HTR-8/SVneo (cell line): ENCODE data around the gene BEST4.
"Not testable (repeated sequence)": the region's sequence is repeated elsewhere in the genome, so short reads cannot be mapped to it uniquely, and the experiment has no call there.

Experiments used
- DNase-seq: peaks from one replicate; pipeline ENCODE4 v3.0.0; 2011; ENCODE audit warnings: low spot score, mixed read lengths; ENCODE audit not compliant: insufficient read length
- FAIRE-seq: peaks from 2 replicates; lab custom pipeline; 2011; peaks lifted over from hg19 to GRCh38; lab: Jason Lieb, UNC

Gene BEST4

GRCh38 chr1:44820328-44821239 is 32.6 kb upstream of the BEST4 start:
- FAIRE-seq = peak; percentile 26
- no peak for DNase-seq

DNA sequence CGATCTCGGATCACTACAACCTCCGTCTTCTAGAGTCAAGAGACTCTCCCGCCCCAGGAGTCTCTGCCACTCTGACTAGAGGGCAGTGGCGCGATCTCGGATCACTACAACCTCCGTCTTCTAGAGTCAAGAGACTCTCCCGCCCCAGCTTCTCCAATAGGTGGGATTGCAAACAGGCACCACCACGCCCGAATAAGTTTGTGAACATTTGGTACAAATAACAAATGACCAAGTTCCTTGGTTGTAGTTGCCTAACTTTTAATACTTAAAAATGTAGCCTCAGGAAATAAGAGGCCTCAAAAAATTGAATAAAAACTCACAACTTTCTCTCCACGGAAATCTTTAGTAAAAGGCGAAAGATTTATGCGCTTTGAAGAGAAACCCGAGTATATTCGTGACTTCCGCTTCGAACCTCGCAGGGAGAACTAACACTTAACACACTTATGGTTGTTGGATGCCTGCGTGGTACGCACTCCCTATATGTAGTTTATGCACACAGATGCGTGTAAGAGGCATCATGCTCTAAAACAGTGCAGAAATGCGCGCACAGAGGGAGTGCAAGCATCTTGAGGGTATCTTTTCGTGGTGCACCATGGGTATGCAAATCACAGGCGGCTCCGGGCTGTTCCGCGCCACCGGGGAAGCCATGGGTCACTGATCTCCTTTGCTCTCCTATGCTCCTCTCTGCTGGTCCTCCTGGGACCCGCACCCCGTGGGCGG is 31.8 kb upstream of the BEST4 start:
- DNase-seq = peak; percentile 70
- FAIRE-seq = peak; percentile 57

DNA sequence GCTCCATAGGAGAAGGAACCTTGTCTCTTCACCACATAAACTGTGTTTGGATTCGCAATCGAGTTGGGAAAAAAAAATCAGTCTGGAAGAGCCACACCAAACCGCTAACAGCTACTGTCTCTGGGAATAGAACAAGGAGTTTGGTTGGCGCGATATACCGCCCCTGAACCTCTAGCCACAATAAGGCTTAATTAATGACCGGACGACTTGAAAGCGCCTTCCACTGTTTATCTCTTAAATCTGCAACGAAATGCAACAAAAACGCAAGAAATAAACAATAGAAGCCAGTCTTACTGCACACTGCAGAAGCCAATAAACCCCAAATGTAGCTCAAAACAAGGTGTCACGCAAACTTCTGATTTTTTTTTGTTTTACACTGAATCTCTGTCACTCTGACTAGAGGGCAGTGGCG is 31.2 kb upstream of the BEST4 start:
- no peak for FAIRE-seq
- DNase-seq = no peak

GRCh38 chr1:44817771-44818495 is 30.0 kb upstream of the BEST4 start:
- FAIRE-seq (no peak), DNase-seq (no peak)

GRCh38 chr1:44817307-44817706 is 29.3 kb upstream of the BEST4 start:
- no peak for DNase-seq
- FAIRE-seq = no peak

DNA sequence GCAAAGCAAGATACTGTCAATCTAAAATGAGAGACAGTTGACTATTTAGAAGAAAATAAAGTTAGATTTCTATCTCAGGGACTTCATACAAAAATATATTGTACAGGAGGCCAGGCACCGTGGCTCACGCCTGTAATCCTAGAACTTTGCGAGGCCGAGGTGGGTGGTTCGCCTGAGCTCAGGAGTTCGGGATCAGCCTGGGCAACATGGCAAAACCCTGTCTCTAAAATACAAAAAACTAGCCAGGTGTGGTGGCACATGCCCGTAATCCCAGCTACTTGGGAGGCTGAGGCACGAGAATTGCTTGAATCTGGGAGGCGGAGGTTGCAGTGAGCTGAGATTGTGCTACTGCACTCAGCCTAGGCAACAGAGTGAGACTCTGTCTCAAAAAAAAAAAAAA is 28.0 kb upstream of the BEST4 start:
- not testable (repeated sequence) for FAIRE-seq, DNase-seq

DNA sequence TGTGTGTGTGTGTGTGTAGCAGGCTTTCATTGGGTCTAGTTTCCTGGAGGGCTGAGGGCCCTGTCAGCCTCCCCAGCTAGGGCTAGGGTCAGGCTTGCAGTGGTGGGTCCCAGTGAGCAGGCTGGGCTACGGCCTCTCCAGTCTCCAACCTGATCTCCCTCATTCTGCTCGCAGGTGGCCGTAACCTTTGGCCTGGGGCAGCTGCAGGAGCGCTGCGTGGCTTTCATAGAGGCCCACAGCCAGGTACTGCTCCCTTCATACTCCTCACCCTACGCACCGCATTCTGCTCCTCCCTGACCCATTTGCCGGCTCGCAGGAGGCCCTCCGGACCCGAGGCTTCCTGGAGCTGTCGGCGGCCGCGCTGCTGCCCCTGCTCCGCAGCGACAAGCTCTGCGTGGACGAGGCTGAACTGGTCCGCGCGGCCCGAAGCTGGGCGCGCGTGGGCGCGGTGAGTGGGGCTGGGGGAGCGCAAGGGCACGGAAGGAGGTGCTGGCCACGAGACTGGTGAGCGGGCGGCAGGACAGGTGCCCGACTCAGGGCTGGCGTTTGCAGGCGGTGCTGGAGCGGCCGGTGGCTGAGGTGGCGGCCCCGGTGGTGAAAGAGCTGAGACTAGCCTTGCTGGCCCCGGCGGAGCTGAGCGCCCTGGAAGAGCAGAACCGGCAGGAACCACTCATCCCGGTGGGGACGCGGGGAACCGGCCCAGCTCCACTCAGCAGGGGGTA is 25.0 kb upstream of the BEST4 start:
- FAIRE-seq = no peak

DNA sequence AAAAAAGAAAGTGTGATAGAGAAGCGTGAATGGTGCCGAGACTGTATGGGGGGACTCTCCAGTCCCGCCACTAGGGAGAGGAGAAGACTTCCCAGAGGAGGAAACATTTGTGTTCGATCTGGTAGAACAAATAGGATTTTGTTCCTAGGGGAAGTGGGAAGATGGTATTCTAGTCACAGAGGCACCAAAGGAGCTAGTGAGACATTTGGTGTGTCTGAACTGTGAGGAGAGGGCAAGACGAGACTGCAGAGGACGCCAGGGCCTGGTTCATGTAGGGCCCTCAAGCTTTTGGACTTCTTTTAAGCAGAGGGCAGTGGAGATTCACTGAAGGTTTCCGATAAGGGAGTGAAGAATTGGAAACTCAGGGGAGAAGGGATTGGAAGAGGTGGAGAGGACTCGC is 23.3 kb upstream of the BEST4 start:
- FAIRE-seq (no peak), DNase-seq (no peak)

More for the DNA sequence above, 25.0 kb upstream of the BEST4 start:
- DNase-seq = no peak

GRCh38 chr1:44810762-44811105 is 22.8 kb upstream of the BEST4 start:
- FAIRE-seq, DNase-seq: not testable (repeated sequence)

- FAIRE-seq (no peak), DNase-seq (no peak)
Measured at GRCh38 chr1:44810101-44810761, 22.3 kb upstream of the BEST4 start.

GRCh38 chr1:44808938-44809917 is 21.3 kb upstream of the BEST4 start:
- no peak for FAIRE-seq
- no peak for DNase-seq

GRCh38 chr1:44808063-44808937 is 20.3 kb upstream of the BEST4 start, which contains the start of gene BTBD19:
BTBD19 (plus strand) TSS chr1:44808523; CDS start chr1:44808821, 298 bp downstream.
- peak; percentile 72 for DNase-seq
- FAIRE-seq = no peak

GRCh38 chr1:44807364-44808062 is 19.5 kb upstream of the BEST4 start:
- FAIRE-seq (peak; percentile 92), DNase-seq (peak; percentile 83)

GRCh38 chr1:44806704-44807363 is 18.9 kb upstream of the BEST4 start, which contains the start of gene DYNLT4:
DYNLT4 (minus strand) TSS chr1:44807351; CDS start chr1:44806668, 683 bp downstream.
- no peak for DNase-seq
- FAIRE-seq = no peak

DNA sequence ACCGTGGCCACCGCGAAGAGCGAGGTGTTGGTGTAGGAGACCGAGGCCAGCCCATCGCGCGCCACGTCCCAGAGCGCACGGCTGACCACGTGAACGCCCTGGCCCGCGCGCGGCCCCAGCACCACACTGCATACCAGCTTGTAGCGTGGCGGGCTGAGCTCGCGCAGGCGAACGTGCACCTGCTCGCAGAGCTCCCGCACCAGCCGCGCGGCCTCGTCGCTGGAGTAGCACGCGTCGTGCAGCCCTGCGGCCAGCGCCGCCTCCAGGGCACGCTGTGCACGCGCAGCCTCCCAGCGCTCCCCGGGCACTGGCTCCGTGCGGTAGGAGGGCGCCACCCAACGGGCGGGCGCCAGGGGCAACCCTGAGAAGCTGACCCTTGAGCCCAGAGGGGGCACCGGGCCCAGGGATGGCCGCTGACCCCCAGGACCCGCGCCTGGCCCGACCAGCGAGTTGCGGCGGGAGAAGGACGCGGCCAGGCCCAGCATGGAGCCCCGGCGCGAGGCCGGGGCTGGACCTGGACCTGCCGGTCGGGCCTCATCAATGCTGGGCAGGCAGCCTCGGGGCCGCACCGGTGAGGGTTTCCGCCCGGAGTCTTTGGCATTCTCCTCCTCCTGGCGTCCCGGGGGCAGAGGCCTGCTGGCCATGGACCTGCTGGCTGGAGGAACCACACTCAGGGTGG is 18.2 kb upstream of the BEST4 start:
- FAIRE-seq (no peak), DNase-seq (no peak)
